Neutrophil (primary cell): ENCODE results near the gene GRHL3.

Experiments
- H3K27ac ChIP-seq: fragments of 200-600 bp; sonication (generic); 2 replicates; pipeline ENCODE4 v1.5.1; 2016; ENCODE audit warnings: mild to moderate bottlenecking, moderate library complexity
- H3K27me3 ChIP-seq: fragments of 200-600 bp; sonication (generic); 2 replicates; pipeline ENCODE4 v1.6.0; 2016; ENCODE audit warnings: mild to moderate bottlenecking
- H3K36me3 ChIP-seq: fragments of 200-600 bp; sonication (generic); 2 replicates; pipeline ENCODE4 v1.5.1; 2017
- H3K4me1 ChIP-seq, 2 experiments: fragments of 200-600 bp in 1 of 2; sonication (generic) in 1 of 2; 1 replicate in 1 of 2; 2 replicates in 1 of 2; pipeline versions ENCODE4 v1.5.1 to v1.6.1; 2013 to 2016; ENCODE audit warnings: low read depth in 1 of 2, low read length in 1 of 2, mild to moderate bottlenecking in 1 of 2, moderate library complexity in 1 of 2; ENCODE audit not compliant: control insufficient read depth in 1 of 2, insufficient read depth in 1 of 2
- H3K4me3 ChIP-seq, 2 experiments: fragments of 200-600 bp in 1 of 2; sonication (generic) in 1 of 2; 1 replicate in 1 of 2; 2 replicates in 1 of 2; pipeline ENCODE4 v1.5.1; 2013 to 2016; ENCODE audit warnings: low read depth in 1 of 2, low read length in 1 of 2, mild to moderate bottlenecking in 1 of 2, moderate library complexity in 1 of 2
- H3K9me3 ChIP-seq: fragments of 200-600 bp; sonication (generic); 2 replicates; pipeline ENCODE4 v1.5.1; 2016
- CTCF ChIP-seq: fragments of 200-600 bp; sonication (generic); IDR thresholded peaks from 2 replicates; pipeline ENCODE4 v1.5.1; 2016; ENCODE audit warnings: antibody characterized with exemption

The GRHL3 gene

GRCh38 chr1:24311741-24312140 lies 7.4 kb upstream of the GRHL3 start:
- no peak overlapping the region for H3K4me3 ChIP-seq
- peaks cover 10% of the 10 kb centered on the region for H3K27me3 ChIP-seq
- no peaks in the 10 kb centered on the region for H3K4me1 ChIP-seq
- H3K27ac ChIP-seq: no peak overlapping the region
- no peak for TF ChIP-seq CTCF
- no peaks in the 10 kb centered on the region for H3K9me3 ChIP-seq
- H3K36me3 ChIP-seq: no peaks in the 10 kb centered on the region

GRCh38 chr1:24315391-24315790 lies 3.8 kb upstream of the GRHL3 start:
- Histone ChIP-seq H3K36me3 (no peaks in the 10 kb centered on the region), H3K9me3 (no peaks in the 10 kb centered on the region), H3K27ac (no peak overlapping the region), H3K4me3 (no peak overlapping the region), H3K4me1 (peaks cover 0 to 11% of the 10 kb centered on the region in 2 experiments), H3K27me3 (peaks cover 47% of the 10 kb centered on the region)
- no peak for TF ChIP-seq CTCF

- Histone ChIP-seq H3K27me3 (peaks cover 59% of the 10 kb centered on the region), H3K27ac (no peak overlapping the region), H3K4me3 (no peak overlapping the region), H3K36me3 (no peaks in the 10 kb centered on the region), H3K9me3 (no peaks in the 10 kb centered on the region), H3K4me1 (peaks cover 6 to 20% of the 10 kb centered on the region in 2 experiments)
- TF ChIP-seq CTCF: no peak
These were observed 2.5 kb upstream of the GRHL3 start for GRCh38 chr1:24316645-24317044.

- H3K36me3 ChIP-seq: no peaks in the 10 kb centered on the region
- no peak overlapping the region for H3K27ac ChIP-seq
- H3K4me1 ChIP-seq: peaks cover 8 to 24% of the 10 kb centered on the region in 2 experiments
- peaks cover 63% of the 10 kb centered on the region for H3K27me3 ChIP-seq
- TF ChIP-seq CTCF: no peak
- H3K4me3 ChIP-seq: no peak overlapping the region
- no peaks in the 10 kb centered on the region for H3K9me3 ChIP-seq
These were observed 2.1 kb upstream of the GRHL3 start for GRCh38 chr1:24317081-24317480.

- H3K9me3 ChIP-seq: no peaks in the 10 kb centered on the region
- peaks cover 12 to 30% of the 10 kb centered on the region in 2 experiments for H3K4me1 ChIP-seq
- no peak for TF ChIP-seq CTCF
- no peaks in the 10 kb centered on the region for H3K36me3 ChIP-seq
- H3K4me3 ChIP-seq: no peak overlapping the region
- H3K27me3 ChIP-seq: peaks cover 73% of the 10 kb centered on the region
- no peak overlapping the region for H3K27ac ChIP-seq
These were observed 1.1 kb upstream of the GRHL3 start for GRCh38 chr1:24317956-24318614.
